Measurements from ENCODE around the gene UTP25. TPM values are rescaled to one million over a fixed set of nuclear protein-coding genes. Genes with fewer than 3 reads are reported as not detected.

UTP25 gene
- total and polyA plus RNA-seq, 2 experiments from 2014 or later, result 3.6 to 8.9 TPM

- no peak overlapping the region for H3K27ac Mint-ChIP-seq
- H3F3A ChIP-seq (replicated peaks; ENCODE audit: low read depth), result no peaks in the 10 kb centered on the region
- H4K20me1 ChIP-seq (replicated peaks; ENCODE audit: insufficient read depth), result no peaks in the 10 kb centered on the region
- H3K27ac ChIP-seq (ENCODE audit: low read depth), result no peak overlapping the region
- TF ChIP-seq ZNF331 (CRISPR knock-in tag; IDR thresholded peaks at IDR 0.05; ENCODE audit: low read depth) (no peak), REST (IDR thresholded peaks at IDR 0.05; ENCODE audit: unreplicated experiment) (no peak), CREB1 (CRISPR knock-in tag; IDR thresholded peaks at IDR 0.05; ENCODE audit: low read depth) (no peak), STAT1 (IDR thresholded peaks at IDR 0.05; ENCODE audit: unreplicated experiment) (no peak)
- no peaks in the 10 kb centered on the region for H3K36me3 ChIP-seq (ENCODE audit: insufficient read depth)
- H3K4me1 Mint-ChIP-seq, result peaks cover 14% of the 10 kb centered on the region; the same call in 2 of the 3 replicates
- no peaks in the 10 kb centered on the region; the same call in 2 of the 3 replicates for H3K36me3 Mint-ChIP-seq (ENCODE audit: low read depth)
- no peaks in the 10 kb centered on the region for H3K79me2 ChIP-seq (replicated peaks; ENCODE audit: insufficient read depth)
- no peak overlapping the region for H3K4me3 Mint-ChIP-seq
- H3K9me2 ChIP-seq (ENCODE audit: insufficient read depth), result no peaks in the 10 kb centered on the region
- peaks cover 1% of the 10 kb centered on the region for H3K27me3 Mint-ChIP-seq (ENCODE audit: insufficient read depth, low read depth, poor library complexity)
- H3K4me1 ChIP-seq (ENCODE audit: insufficient read depth), result no peaks in the 10 kb centered on the region; the same call in 1 of the 2 replicates
- ATAC-seq (no peak), DNase-seq (ENCODE audit: low spot score) (no peak)
- H3K4me2 ChIP-seq, result no peak overlapping the region
- H3K9me3 Mint-ChIP-seq, result no peaks in the 10 kb centered on the region
- H3K4me3 ChIP-seq, result no peak overlapping the region
- no peak overlapping the region for H2AFZ ChIP-seq
- no peaks in the 10 kb centered on the region for H3K27me3 ChIP-seq (ENCODE audit: insufficient read depth)
These were observed 51.8 kb downstream of the UTP25 start for GRCh38 chr1:209879539-209879938.

- Histone ChIP-seq H3K36me3 (ENCODE audit: insufficient read depth) (no peaks in the 10 kb centered on the region), H4K20me1 (replicated peaks; ENCODE audit: insufficient read depth) (no peaks in the 10 kb centered on the region), H3K27ac (ENCODE audit: low read depth) (no peak overlapping the region), H3F3A (replicated peaks; ENCODE audit: low read depth) (no peaks in the 10 kb centered on the region), H3K9me2 (ENCODE audit: insufficient read depth) (no peaks in the 10 kb centered on the region), H2AFZ (no peak overlapping the region), H3K4me1 (ENCODE audit: insufficient read depth) (peaks cover 3% of the 10 kb centered on the region; the same call in 1 of the 2 replicates), H3K27me3 (ENCODE audit: insufficient read depth) (no peaks in the 10 kb centered on the region), H3K79me2 (replicated peaks; ENCODE audit: insufficient read depth) (no peaks in the 10 kb centered on the region), H3K4me3 (no peak overlapping the region), H3K4me2 (no peak overlapping the region)
- Mint-ChIP-seq H3K27me3 (ENCODE audit: insufficient read depth, low read depth, poor library complexity) (peaks cover 1% of the 10 kb centered on the region), H3K27ac (no peak overlapping the region), H3K4me3 (no peak overlapping the region), H3K4me1 (peaks cover 17% of the 10 kb centered on the region; the same call in 2 of the 3 replicates), H3K9me3 (no peaks in the 10 kb centered on the region), H3K36me3 (ENCODE audit: low read depth) (no peaks in the 10 kb centered on the region; the same call in 2 of the 3 replicates)
- TF ChIP-seq ZNF331 (CRISPR knock-in tag; IDR thresholded peaks at IDR 0.05; ENCODE audit: low read depth) (no peak), CTCF (conservative IDR thresholded peaks at IDR 0.05; ENCODE audit: low read depth in 2 of 2) (no peak), JUNB (IDR thresholded peaks at IDR 0.05; ENCODE audit: unreplicated experiment) (no peak), REST (IDR thresholded peaks at IDR 0.05; ENCODE audit: unreplicated experiment) (no peak), EZH2phosphoT487 (IDR thresholded peaks at IDR 0.05; ENCODE audit: unreplicated experiment) (no peak), CREB1 (CRISPR knock-in tag; IDR thresholded peaks at IDR 0.05; ENCODE audit: low read depth) (no peak), EZH2 (IDR thresholded peaks at IDR 0.05; ENCODE audit: low read depth, unreplicated experiment) (no peak), ZNF114 (CRISPR knock-in tag; IDR thresholded peaks at IDR 0.05) (no peak), ETS1 (IDR thresholded peaks at IDR 0.05) (no peak), POLR2AphosphoS5 (IDR thresholded peaks at IDR 0.05; ENCODE audit: low read depth) (no peak), STAT1 (IDR thresholded peaks at IDR 0.05; ENCODE audit: unreplicated experiment) (no peak)
- ATAC-seq, result no peak
- no peak for DNase-seq (ENCODE audit: low spot score)
These were observed 52.3 kb downstream of the UTP25 start for GRCh38 chr1:209880031-209880430.
